GM08714 (cell line): ENCODE results near the gene ARL5B.

ENCODE experiments used
- H3K4me3 ChIP-seq: fragments of 200-500 bp; sonication (Bioruptor generic); 2 replicates; pipeline ENCODE4 v1.5.1; 2014; ENCODE audit warnings: mild to moderate bottlenecking, low read length, inconsistent platforms
- ZNF274 ChIP-seq: IDR thresholded peaks from 2 replicates; pipeline ENCODE4 v1.6.1; 2012; ENCODE audit warnings: mild to moderate bottlenecking, low read depth, low read length

Gene ARL5B

GRCh38 chr10:18675086-18675801 lies 16.0 kb downstream of the ARL5B start:
- no peak for TF ChIP-seq ZNF274
- H3K4me3 ChIP-seq = no peak overlapping the region

DNA sequence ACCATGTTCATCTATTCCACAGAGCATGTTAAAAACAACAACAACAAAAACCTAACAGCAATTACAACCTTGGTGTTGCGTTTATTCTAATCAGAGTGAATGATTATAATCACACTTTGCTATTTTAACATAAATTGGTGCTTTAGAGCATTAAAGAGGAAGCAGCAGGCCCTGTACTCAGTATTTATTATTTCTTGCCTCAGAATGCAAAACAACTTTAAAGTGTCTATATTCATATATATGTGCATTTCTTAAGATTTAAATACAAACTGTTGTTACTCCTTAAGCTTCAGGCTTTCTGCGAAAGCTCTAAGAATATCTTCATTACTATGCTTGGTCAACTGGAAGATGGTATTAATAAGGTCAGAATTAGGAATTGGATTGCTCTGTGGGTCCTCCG lies 21.5 kb downstream of the ARL5B start:
- no peak overlapping the region for H3K4me3 ChIP-seq
- TF ChIP-seq ZNF274 = no peak

DNA sequence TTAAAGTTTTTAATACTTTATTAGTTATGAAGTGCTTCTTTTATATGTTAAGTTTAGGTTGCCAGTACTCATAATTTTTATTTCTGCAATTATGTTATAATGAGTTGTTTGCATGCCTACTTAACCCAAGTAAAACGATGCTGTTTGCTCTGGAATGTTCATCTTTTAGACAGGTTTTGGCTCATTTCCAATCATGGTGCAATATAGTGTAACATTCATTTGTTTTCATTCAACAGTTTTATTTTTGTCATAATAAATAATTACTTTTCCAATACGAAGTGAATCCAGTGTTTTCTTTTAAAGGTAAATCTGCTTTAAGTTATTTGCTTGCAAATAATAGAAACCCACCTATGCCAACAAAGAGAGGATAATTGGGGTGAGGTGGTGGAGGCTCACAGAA lies 22.1 kb downstream of the ARL5B start:
- H3K4me3 ChIP-seq = no peak overlapping the region
- TF ChIP-seq ZNF274 = no peak

GRCh38 chr10:18681971-18682411 lies 22.8 kb downstream of the ARL5B start:
- TF ChIP-seq ZNF274 = no peak
- H3K4me3 ChIP-seq = no peak overlapping the region

- no peak overlapping the region for H3K4me3 ChIP-seq
Measured at GRCh38 chr10:18683427-18683826, 24.2 kb downstream of the ARL5B start.

DNA sequence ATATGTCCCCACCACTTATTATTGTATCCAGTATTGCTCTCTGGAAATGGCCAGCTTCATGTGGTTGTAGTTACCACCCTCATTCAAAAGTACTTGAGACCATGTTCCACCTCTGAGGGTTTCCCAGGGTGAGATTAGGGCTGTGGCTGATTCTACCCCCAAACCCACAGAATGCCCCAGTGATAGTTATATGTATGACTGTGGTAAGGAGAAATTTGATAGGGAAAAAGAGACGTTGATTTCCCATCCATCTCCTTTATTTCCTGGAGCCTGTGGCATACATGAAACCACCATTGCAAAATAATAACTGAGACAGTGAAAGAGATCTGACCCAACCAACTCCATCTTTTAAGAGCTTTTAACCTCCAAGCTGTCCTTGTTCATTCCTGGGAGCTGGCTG lies 25.2 kb downstream of the ARL5B start:
- TF ChIP-seq ZNF274 = no peak

More at GRCh38 chr10:18683427-18683826, 24.2 kb downstream of the ARL5B start:
- TF ChIP-seq ZNF274 = no peak

DNA sequence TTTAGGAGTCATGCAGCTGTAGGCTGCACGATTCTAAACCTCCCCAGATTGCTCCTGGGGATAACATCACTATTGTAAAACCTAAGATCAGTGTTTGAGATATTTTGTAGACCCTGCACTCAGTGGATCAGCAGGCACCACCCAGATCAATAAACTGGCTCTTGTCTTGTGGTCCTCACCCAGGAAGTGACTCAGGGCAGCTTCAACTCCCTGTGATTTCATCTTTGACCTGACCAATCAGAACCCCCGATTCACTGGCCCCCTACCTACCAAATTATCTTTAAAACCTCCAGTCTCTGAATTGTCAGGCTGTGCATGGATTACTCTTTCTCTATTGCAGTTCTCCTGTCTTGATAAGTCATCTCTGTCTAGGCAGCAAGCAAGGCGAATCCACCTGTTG lies 25.7 kb downstream of the ARL5B start:
- no peak for TF ChIP-seq ZNF274
- no peak overlapping the region for H3K4me3 ChIP-seq

More for the DNA sequence above, 25.2 kb downstream of the ARL5B start:
- H3K4me3 ChIP-seq = no peak overlapping the region

- no peak for TF ChIP-seq ZNF274
- H3K4me3 ChIP-seq = no peak overlapping the region
Measured at GRCh38 chr10:18685555-18685954, 26.3 kb downstream of the ARL5B start.

DNA sequence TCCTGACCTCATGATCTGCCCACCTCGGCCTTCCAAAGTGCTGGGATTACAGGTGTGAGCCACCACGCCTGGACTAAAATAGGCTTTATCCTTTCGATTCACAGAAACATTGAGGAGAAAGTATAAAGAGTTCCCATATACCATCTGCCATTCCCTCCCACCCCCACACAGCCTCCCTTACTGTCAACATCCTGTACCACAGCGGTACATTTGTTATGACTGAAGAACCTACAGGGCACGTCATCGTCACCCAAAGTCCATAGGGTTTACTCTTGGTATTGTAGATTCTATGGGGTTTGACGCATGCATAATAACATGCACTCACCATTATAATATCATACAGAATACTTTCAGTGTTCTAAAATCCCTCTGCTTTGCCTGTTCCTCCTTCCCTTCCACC lies 28.0 kb downstream of the ARL5B start:
- no peak overlapping the region for H3K4me3 ChIP-seq
- no peak for TF ChIP-seq ZNF274

GRCh38 chr10:18687706-18688105 lies 28.5 kb downstream of the ARL5B start:
- no peak for TF ChIP-seq ZNF274
- H3K4me3 ChIP-seq = no peak overlapping the region

DNA sequence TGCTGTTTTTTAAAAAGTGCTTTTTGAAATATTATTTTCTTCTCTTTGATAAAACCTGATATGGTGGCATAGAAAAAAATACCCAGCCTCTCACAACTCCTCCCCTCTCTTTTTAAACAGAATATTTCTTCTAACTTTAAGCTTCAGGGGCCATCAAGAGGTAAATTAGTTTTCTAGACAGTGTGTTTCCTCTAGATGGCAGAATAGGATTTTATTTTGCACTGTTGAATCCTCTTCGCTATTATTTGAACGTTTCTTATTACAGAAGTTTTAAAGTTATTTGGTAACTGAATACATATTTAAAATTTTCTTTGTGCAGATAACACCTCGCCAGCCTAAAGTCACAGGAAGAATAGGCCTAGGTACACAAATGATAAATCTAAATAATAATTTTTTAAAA lies 30.3 kb downstream of the ARL5B start:
- no peak overlapping the region for H3K4me3 ChIP-seq
- no peak for TF ChIP-seq ZNF274

DNA sequence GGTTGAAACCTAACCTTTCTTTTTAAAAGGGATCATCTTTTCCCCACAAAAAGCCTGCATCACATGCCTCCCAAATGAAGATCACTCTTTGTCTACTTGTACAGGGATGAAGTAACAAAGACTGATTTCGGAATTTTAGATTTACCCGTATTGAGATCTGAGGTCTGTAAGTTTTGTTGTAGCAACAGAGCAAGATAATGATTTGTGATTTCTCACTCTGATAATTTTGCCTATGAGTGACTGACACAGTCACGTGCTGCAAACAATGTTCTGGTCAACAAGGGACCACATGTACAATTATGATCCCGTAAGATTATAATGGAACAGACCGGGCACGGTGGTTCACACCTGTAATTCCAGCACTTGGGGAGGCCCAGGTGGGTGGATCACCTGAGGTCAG lies 31.3 kb downstream of the ARL5B start:
- no peak for TF ChIP-seq ZNF274
- no peak overlapping the region for H3K4me3 ChIP-seq

DNA sequence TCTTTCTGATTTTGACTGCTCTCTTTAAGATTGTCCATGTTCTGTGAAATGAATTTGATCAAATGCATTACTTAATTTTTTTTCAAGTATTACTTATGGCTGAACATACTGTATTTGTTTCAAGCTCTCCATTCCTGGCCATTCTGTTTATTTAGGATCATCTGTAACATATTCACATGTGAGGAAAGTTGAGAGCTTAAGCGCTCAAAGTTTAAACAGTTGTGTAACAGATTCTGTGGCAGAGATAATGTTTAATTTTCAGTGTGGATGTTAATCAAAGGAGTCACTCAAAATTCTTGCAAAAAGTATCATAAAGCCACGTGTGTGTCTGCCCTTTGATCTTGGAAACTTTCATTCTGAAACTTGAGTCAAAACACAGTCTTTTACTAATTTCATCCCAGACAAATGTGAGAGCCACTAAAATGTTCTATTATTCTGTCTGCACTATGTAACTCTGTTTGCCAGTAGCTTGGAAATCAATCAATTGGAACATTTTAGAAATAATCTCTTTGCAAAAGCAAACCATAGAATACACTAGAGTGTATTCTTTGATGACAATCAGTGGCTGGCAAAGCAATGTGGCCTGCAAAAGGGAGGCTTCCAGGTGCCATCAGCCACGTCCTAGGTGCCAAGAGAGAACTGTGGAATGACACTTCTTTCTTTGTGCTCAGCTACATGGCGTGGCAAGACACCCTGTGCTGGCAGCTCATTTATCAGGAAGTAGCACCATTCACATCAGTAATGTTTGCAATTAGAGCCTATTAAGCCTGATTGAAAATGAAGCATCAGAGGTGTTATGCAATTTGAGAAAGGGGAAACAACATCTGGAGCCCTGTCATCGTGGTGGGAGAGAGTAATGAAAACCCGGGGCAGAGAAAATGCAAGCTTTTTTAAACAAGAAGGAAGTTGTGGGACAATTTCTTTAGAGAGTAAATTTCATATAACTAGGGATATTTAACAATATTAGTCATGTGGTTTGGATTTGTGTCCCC lies 40.9 kb downstream of the ARL5B start:
- TF ChIP-seq ZNF274 = no peak
- H3K4me3 ChIP-seq = no peak overlapping the region

DNA sequence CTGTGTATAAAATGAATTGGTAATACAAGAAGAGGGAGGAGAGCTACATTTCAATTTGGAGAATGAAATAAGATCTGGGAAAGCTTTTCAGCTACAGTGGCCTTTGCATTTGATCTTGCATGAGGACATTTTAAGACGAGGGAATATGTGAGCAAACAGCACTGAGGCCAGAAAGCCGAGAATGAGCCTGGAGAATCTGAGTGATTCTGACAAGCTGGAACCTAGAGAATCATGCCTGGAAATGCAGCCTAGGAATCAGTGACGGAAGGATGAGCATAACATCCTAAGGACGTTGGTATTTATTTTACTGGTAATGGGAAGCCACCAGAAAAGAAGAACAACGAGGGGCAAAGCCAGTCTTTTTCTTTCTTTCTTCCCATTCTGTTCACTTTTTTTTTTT lies 44.3 kb downstream of the ARL5B start:
- H3K4me3 ChIP-seq = no peak overlapping the region
- TF ChIP-seq ZNF274 = no peak

GRCh38 chr10:18710201-18710653 lies 51.0 kb downstream of the ARL5B start:
- H3K4me3 ChIP-seq = no peak overlapping the region
- TF ChIP-seq ZNF274 = no peak
